SK-N-MC (cell line): ENCODE measurements around the gene LY6G6D.

Source experiments
- EZH2 ChIP-seq: fragments of 200-600 bp; sonication (generic); IDR thresholded peaks from one replicate; pipeline ENCODE4 v1.6.1; 2017; ENCODE audit warnings: antibody characterized with exemption
- POLR2AphosphoS5 ChIP-seq: IDR thresholded peaks from 2 replicates; pipeline ENCODE4 v1.6.1; 2012; ENCODE audit warnings: mild to moderate bottlenecking, low read depth, low read length, borderline replicate concordance

- TF ChIP-seq POLR2AphosphoS5 (no peak), EZH2 (no peak)
Observed at GRCh38 chr6:31706599-31706998, 8.5 kb upstream of the LY6G6D start, which contains the start of gene LY6G6F.
